HepG2 (cell line): ENCODE data around the gene MAVS. TPM values are rescaled to one million over a fixed set of nuclear protein-coding genes. Genes with fewer than 3 reads are reported as not detected.

ENCODE experiments used
- ATF3 ChIP-seq: sonication (generic); formaldehyde crosslinking; IDR thresholded peaks from 2 replicates; pipeline ENCODE4 v1.4.0; 2020; ENCODE audit warnings: missing genetic modification reagents
- DNMT1 ChIP-seq: sonication (generic); formaldehyde crosslinking; IDR thresholded peaks from 2 replicates; pipeline ENCODE4 v1.5.1; 2020; ENCODE audit warnings: mild to moderate bottlenecking, missing genetic modification reagents
- GTF3A ChIP-seq: sonication (generic); formaldehyde crosslinking; conservative IDR thresholded peaks from 2 replicates; pipeline ENCODE4 v1.4.0; 2020; ENCODE audit warnings: mild to moderate bottlenecking, missing genetic modification reagents
- HIC2 ChIP-seq: sonication (generic); formaldehyde crosslinking; IDR thresholded peaks from 2 replicates; pipeline ENCODE4 v1.9.0; 2022; ENCODE audit warnings: low read depth, missing genetic modification reagents
- HOXA5 ChIP-seq: sonication (generic); formaldehyde crosslinking; IDR thresholded peaks from 2 replicates; pipeline ENCODE4 v1.4.0; 2020; ENCODE audit warnings: missing genetic modification reagents
- HOXD1 ChIP-seq: sonication (generic); formaldehyde crosslinking; IDR thresholded peaks from 2 replicates; pipeline ENCODE4 v1.5.0; 2020; ENCODE audit warnings: missing genetic modification reagents
- KLF15 ChIP-seq: sonication (generic); formaldehyde crosslinking; IDR thresholded peaks from 2 replicates; pipeline ENCODE4 v1.8.1; 2023; ENCODE audit warnings: borderline replicate concordance, mild to moderate bottlenecking, inconsistent platforms, missing genetic modification reagents, mixed read lengths
- MTF2 ChIP-seq: sonication (generic); formaldehyde crosslinking; IDR thresholded peaks from 2 replicates; pipeline ENCODE4 v1.5.0; 2020; ENCODE audit warnings: missing genetic modification reagents, borderline replicate concordance
- PBX3 ChIP-seq: sonication (generic); formaldehyde crosslinking; IDR thresholded peaks from 2 replicates; pipeline ENCODE4 v1.8.1; 2023; ENCODE audit warnings: missing genetic modification reagents, inconsistent platforms, borderline replicate concordance
- REL ChIP-seq: sonication (generic); formaldehyde crosslinking; conservative IDR thresholded peaks from 2 replicates; pipeline ENCODE4 v1.8.0; 2022; ENCODE audit warnings: mild to moderate bottlenecking, missing genetic modification reagents, moderate library complexity
- SMARCE1 ChIP-seq: fragments of 450-650 bp; IDR thresholded peaks from 2 replicates; pipeline ENCODE4 v1.6.1; 2017; ENCODE audit warnings: borderline replicate concordance
- THAP11 ChIP-seq: IDR thresholded peaks from 2 replicates; pipeline ENCODE4 v1.6.1; 2016; ENCODE audit warnings: missing biosample characterization, missing genetic modification reagents
- U2AF1 ChIP-seq: fragments of 200-400 bp; formaldehyde crosslinking; optimal IDR thresholded peaks from 2 replicates; pipeline ENCODE3; 2017; ENCODE audit warnings: mild to moderate bottlenecking, low read depth, low read length
- YY1 ChIP-seq: IDR thresholded peaks from 2 replicates; pipeline ENCODE4 v1.6.1; 2011; ENCODE audit warnings: low read length, low read depth, moderate library complexity, mild to moderate bottlenecking; ENCODE audit not compliant: insufficient read depth, insufficient replicate concordance
- ZBTB39 ChIP-seq: sonication (generic); formaldehyde crosslinking; IDR thresholded peaks from 2 replicates; pipeline ENCODE4 v1.5.0; 2020; ENCODE audit warnings: missing genetic modification reagents
- ZC3H13 ChIP-seq: sonication (generic); formaldehyde crosslinking; IDR thresholded peaks from 2 replicates; pipeline ENCODE4 v1.8.1; 2023; ENCODE audit warnings: mild to moderate bottlenecking, missing genetic modification reagents, moderate library complexity
- ZNF263 ChIP-seq: sonication (generic); formaldehyde crosslinking; IDR thresholded peaks from 2 replicates; pipeline ENCODE4 v1.4.0; 2020; ENCODE audit warnings: missing genetic modification reagents
- ZNF530 ChIP-seq: sonication (generic); formaldehyde crosslinking; IDR thresholded peaks from 2 replicates; pipeline ENCODE4 v1.5.0; 2020; ENCODE audit warnings: low read depth, mild to moderate bottlenecking, missing genetic modification reagents
- ZNF580 ChIP-seq: IDR thresholded peaks from 2 replicates; pipeline ENCODE4 v1.6.1; 2016; ENCODE audit warnings: low read depth, borderline replicate concordance
- ZNF772 ChIP-seq: sonication (generic); formaldehyde crosslinking; IDR thresholded peaks from 2 replicates; pipeline ENCODE4 v1.5.0; 2020; ENCODE audit warnings: mild to moderate bottlenecking, missing genetic modification reagents
- ZNF773 ChIP-seq: sonication (generic); formaldehyde crosslinking; IDR thresholded peaks from 2 replicates; pipeline ENCODE4 v1.4.0; 2020; ENCODE audit warnings: missing genetic modification reagents, borderline replicate concordance
- ZNF879 ChIP-seq: sonication (generic); formaldehyde crosslinking; IDR thresholded peaks from 2 replicates; pipeline ENCODE4 v1.8.1; 2023; ENCODE audit warnings: missing genetic modification reagents
- ZSCAN30 ChIP-seq: sonication (generic); formaldehyde crosslinking; IDR thresholded peaks from 2 replicates; pipeline ENCODE4 v1.5.0; 2020; ENCODE audit warnings: mild to moderate bottlenecking, missing genetic modification reagents
- polyA plus RNA-seq, 8 experiments: library from polyadenylated mRNA; depleted of rRNA in 3 of 8; stranded (reverse) in 7 of 8; unstranded in 1 of 8; fragments of >200 nt; fragmentation: Illumina TruSeq in 4 of 8; extraction: Trizol in 4 of 8; gene quantifications; 2 replicates each; pipeline versions ENCODE4 v1.2.1 to v1.2.3, GENCODE V29; 2011 to 2016; ENCODE audit warnings: low read depth in 4 of 8, missing spikeins in 1 of 8, mixed read lengths in 1 of 8; ENCODE audit not compliant: insufficient read depth in 1 of 8
- total RNA-seq, 5 experiments: library from RNA; depleted of rRNA; stranded (reverse); fragments of >200 nt; fragmentation: Illumina TruSeq; extraction: Trizol; gene quantifications; 2 replicates each; pipeline ENCODE4 v1.2.3, GENCODE V29; 2016; ENCODE audit warnings: low read depth in 1 of 5

The MAVS gene
- total and polyA plus RNA-seq, 2 of the 13 experiments (the other 11 are each of a cell fraction or from before 2014, with no cell fraction given) = 27.3 to 36.6 TPM

- TF ChIP-seq HIC2 (CRISPR knock-in tag) = peak; percentile 82
- peak; percentile 92; the same call in 1 of the 2 replicates for TF ChIP-seq ZC3H13
- TF ChIP-seq HOXD1 (CRISPR knock-in tag) = peak; percentile 75; the same call in 1 of the 2 replicates
- 0 out of 2 replicates have a peak, but pooled peaks have one; percentile 24 for TF ChIP-seq ZNF580 (CRISPR knock-in tag)
- TF ChIP-seq KLF15 (CRISPR knock-in tag) = no peak; the same call in none of the 2 replicates
- peak; percentile 75 for TF ChIP-seq THAP11 (CRISPR knock-in tag)
- TF ChIP-seq U2AF1 = peak; percentile 64
- TF ChIP-seq REL (CRISPR knock-in tag) = peak; percentile 95
- peak; percentile 98 for TF ChIP-seq MTF2 (CRISPR knock-in tag)
- TF ChIP-seq ZNF263 (CRISPR knock-in tag) = peak; percentile 70
- 0 out of 2 replicates have a peak, but pooled peaks have one; percentile 92 for TF ChIP-seq ZNF879 (CRISPR knock-in tag)
- TF ChIP-seq ZNF773 (CRISPR knock-in tag) = peak; percentile 33; the same call in 1 of the 2 replicates
- TF ChIP-seq HOXA5 (CRISPR knock-in tag) = peak; percentile 95
- TF ChIP-seq YY1 = peak; percentile 86
- TF ChIP-seq SMARCE1 = no peak
- TF ChIP-seq GTF3A (CRISPR knock-in tag) = peak; percentile 24; the same call in 1 of the 2 replicates
- peak; percentile 97 for TF ChIP-seq ZSCAN30 (CRISPR knock-in tag)
- TF ChIP-seq ATF3 = peak; percentile 64
- peak; percentile 94; the same call in 1 of the 2 replicates for TF ChIP-seq ZBTB39 (CRISPR knock-in tag)
- TF ChIP-seq DNMT1 (CRISPR knock-in tag) = peak; percentile 99
- TF ChIP-seq ZNF772 = peak; percentile 85; the same call in 1 of the 2 replicates
- TF ChIP-seq ZNF530 (CRISPR knock-in tag) = 0 out of 2 replicates have a peak, but pooled peaks have one; percentile 11
- 0 out of 2 replicates have a peak, but pooled peaks have one; percentile 43 for TF ChIP-seq PBX3
Measured at GRCh38 chr20:3846740-3847428, at the start of gene MAVS (continued).
